Dermis blood vessel endothelial cell (primary cell): ENCODE data around the gene FBXO3. TPM values are rescaled to one million over a fixed set of nuclear protein-coding genes. Genes with fewer than 3 reads are reported as not detected.
"Not testable (repeated sequence)": the region's sequence is repeated elsewhere in the genome, so short reads cannot be mapped to it uniquely, and the experiment has no call there.

Experiments used
- DNase-seq: peaks from one replicate; pipeline ENCODE4 v3.0.0; 2010
- total RNA-seq: library from RNA; depleted of rRNA; stranded (reverse); fragments of >200 nt; gene quantifications from 2 replicates; pipeline ENCODE4 v1.2.3, GENCODE V29; 2014

FBXO3 gene
- total RNA-seq, 1 donor from 2014 or later = 50.5 TPM

DNA sequence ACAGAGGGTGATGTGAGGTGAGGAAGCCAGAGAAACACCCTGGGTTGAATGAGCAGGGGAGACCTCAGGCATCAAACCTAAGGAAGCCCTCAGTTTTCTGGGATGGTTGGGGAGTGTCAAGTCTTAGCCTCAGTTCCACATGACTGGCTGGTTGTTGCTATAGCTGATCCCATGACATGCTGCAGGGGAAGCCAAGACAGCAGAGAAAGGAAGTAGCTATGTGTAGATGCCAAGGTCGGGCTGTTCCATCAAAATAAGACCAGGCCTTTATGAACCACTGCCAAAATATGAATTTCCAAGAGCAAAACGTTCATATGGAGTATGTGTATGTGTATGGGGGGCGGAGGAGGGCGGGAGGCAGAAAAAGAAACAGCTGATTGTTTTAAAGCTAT lies 49.7 kb downstream of the FBXO3 start:
- peak; percentile 94 for DNase-seq

DNA sequence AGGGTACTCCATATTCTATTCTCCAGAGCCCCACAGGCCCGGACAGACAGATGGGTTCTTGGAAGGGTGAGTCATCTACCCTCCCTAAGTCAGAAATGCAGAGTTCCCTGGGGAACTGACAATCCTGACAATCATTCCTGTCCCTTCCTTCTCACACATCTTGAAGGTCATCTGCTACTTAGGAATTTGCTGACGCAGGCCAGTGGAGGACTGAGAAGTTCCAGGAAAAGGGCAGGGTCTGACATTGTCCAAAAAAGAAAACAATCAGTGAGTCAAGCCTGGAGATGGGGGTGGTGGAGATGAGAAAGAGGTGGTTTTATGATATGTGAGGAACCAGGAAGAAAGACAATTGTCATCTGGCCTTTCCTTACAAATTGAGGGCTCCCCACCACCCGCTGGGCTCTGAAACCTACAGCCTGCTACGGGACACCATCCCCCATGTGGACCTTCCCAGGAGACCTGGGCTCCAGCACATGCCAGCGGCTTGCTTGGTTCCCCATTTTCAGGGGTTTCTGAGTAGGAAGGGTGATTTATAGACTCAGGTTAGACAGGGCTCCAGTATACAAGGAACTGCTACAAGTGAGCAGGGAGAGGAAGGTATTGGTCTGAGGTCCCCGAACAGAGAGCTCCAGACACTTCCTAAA lies 51.0 kb downstream of the FBXO3 start:
- DNase-seq = peak; percentile 98

DNA sequence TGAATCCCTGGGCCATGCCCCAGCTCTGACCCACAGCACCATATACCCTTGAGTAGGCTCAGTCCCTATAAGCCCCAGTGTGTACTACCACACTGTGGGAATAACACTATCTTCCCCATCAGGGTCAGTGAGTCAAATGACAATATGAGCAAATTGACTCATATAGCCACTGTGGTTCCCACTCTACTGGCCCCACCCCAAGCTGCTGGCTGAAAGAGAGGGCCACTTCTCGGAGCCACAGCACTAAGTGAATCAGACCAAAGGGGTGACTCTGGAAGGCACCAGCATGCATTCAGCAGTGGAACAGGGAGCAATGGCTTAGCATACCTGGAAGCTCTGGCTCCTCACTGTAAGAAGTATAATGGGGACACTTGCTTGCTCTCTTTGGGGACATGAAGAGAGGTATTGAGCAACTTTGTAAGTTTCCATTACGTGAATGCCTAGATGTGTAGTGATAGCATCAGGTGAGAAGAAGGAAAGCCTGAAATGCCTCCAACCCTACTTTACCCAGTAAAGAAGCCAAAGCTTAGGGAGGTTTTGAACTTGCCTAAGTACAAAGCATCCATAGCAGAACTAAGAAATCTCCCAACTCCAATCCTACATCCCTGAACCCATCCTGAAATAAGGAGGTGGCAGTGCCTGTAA lies 51.6 kb downstream of the FBXO3 start:
- DNase-seq = peak; percentile 57

DNA sequence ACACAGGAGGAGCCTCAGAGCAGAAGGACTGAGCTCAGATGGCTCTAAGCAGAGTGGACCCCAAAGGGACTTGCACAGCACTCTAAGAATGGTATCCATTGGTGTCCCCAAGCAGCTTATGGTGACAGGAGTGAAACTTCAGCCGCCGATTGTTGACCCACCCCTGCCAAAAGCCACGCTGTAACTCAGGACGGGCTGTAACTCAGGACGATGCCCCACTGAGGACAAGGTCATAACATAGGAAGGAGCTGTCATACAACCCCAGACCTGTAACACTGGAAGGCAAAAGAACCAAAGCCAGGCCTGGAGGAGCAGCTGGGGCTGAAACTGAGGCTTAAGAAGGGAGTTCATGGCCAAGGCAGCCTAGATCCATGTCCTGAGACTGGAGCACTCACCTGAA lies 52.3 kb downstream of the FBXO3 start:
- DNase-seq = no peak

DNA sequence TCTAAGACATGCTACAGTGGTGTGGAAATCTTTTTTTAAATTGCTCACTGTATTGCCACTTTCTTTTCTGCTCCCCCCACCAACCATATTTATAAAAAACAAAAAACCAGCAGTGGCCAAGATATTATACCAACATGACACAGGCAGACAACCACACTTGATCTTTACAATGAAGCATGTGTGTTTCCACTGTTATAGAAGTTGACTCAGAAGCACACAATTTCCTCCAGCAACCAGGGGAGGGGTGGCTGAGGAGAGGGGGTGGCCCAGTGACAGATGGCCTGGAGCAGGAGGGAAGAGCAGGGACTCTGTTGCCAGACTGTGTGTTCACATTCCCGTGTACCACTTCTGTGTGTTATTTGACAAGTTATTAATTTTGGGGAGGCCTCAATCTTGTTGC lies 52.9 kb downstream of the FBXO3 start:
- peak; percentile 88 for DNase-seq

DNA sequence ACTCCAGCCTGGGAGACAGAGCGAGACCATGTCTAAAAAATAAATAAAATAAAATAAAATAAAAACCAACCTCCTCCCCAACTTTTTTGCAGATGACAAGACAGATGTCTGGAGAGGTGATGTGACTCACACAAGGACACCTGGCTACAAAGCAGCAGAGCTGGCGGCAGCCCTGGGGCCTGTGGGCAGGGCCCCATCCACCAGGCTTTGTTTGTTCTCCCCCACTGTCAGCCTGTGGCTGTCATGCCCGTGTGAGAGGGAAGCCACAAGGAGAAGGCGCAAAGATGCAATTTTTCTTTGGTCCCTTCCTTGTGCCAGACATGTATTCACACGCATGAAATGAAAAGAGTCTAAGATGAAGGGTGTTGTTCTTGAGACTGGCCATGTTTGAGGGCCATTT lies 54.7 kb downstream of the FBXO3 start:
- DNase-seq = no peak

DNA sequence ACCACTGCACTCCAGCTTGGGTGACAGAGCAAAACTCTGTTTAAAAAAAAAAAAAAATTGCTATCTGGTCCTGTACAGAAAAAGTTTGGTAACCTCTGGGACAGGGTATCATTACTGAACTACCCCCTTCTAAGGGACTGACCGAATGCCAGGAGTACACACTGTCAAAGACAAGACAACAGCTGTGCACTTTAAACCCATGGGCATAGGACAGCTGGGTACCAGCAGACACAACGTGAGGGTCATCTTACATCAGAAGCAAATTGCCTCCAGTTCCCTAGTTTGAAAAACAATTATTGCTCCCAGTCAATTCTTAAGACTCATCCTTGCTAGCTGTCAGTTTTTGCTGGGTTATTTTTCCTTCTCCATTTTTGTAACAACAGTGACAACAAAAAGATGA lies 55.9 kb downstream of the FBXO3 start:
- no peak for DNase-seq

DNA sequence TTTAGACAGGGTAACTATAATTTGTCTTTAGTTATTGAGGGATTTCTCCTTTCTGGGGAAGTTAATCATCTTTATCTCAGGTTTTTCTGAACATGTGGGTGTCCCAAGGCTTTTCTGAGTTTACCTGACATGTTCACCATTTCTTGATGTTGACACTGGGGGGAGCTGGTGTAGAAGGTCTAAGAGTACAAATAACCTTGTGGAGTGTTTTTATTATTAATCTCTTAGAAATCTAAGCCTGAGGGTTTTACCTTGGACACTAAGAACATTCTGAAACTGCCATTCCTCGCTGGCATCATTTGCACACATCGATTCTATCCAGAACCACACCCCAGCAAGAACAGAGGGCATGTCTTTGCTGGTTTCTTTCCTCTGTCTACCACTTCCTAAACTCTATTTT lies 58.1 kb downstream of the FBXO3 start:
- DNase-seq = peak; percentile 77

DNA sequence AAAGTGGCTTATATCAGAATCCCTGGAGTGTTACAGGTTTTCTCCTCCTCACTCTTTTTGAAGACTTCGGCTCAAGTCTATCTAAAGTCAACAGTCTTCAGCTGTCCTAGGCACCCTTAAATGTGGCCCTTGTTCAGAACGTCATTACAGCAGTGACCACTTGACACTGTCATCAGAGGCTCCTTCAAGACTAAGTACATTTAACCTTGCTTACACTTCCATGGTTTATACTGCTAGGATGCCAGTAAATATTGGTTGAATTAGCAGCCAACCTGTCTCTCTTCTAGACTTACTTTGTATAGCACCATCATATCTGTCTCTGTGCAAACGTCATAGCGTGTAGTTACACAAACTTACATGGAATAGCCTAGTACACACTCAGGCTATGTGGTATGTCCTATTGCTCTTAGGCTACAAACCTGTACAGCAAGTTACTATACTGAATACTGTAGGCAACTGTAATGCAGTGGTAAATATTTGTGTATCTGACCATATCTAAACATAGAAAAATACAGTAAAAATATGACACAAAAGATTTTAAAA lies 60.4 kb downstream of the FBXO3 start:
- DNase-seq = no peak

DNA sequence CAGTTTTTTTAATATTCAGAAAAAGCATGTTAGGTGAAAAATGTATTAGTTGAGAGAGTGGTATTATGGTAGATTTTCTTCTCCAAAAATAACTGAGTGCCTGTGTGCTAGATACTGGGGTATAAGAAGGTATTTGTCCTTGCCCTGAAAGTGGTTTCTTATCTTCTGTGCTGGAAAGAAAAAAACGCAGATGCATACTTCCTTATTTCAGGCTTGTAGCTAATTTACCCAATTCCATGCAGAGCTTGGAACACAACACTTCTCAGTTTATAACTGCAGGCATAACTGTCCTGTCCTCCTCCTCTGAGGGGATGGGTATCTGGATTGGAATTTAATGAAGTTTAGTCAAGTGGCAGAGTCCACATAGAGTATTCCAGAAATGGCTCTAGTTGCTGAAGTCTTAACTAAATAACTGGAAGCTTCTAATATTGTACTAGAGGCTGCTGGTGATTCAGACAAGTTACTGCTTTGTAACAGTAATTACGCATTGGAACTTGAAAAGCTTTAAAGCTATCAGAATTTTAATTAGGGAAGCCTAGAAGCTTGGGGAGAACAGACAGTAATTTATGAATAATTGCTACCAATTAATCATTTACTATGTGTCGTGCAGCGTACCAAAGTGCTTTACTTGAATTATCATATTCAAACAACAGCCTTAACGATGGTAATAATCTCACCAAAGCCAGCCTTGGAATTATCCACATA lies 61.0 kb downstream of the FBXO3 start:
- no peak for DNase-seq

DNA sequence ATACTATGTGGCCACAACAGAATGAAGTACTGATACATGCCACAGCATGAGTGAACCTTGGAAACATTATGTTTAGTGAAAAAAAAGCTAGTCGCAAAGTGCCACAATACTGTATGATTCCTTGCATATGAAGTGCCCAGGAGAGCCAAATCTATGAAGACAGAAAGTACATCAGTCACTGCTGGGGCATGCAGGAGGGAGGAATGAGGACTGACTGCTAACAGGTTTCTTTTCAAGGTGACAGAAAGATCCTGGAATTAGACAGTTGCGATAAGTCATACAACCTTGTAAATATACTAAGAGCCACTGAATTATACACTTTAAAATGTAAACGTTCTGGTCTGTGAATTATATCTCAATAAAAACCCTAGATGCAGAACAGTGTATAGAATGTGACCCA lies 61.9 kb downstream of the FBXO3 start:
- no peak for DNase-seq

DNA sequence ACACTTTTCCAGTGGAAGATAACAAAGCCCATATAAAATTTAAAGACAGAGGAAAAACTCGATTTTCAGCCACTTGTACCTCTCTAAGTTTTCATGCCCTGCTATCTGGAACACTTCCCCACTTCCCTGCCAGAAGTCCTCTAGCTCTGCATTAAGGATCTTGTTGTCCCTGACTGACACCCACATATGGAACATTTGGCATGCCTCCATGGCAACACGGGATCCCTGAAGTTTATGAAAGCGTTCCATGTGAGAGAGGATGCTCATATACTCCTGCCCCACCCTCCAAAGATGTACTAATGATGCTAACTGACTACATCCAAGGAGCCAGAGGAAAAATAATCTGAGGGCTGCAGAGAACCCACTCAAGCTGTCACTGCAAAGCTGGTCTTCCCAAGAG lies 64.9 kb downstream of the FBXO3 start:
- no peak for DNase-seq

DNA sequence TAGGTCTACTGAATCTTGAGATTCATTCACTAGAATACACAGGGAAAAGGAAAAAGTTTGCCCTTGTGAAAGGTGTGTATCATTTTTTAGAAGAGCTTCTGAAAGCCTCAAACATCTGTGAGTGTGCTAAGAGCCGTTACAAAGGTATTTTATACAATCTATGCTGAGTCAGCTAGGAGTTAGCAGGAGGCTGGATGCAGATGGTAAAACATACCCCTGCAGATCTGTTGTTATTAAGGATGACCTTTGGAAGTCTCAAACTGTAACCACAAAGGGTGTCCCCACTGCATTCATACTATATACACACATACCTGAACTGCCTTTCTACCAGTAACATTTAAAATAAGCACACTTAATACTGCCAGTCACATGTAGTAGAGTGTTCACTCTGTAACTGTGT lies 65.3 kb downstream of the FBXO3 start:
- no peak for DNase-seq

DNA sequence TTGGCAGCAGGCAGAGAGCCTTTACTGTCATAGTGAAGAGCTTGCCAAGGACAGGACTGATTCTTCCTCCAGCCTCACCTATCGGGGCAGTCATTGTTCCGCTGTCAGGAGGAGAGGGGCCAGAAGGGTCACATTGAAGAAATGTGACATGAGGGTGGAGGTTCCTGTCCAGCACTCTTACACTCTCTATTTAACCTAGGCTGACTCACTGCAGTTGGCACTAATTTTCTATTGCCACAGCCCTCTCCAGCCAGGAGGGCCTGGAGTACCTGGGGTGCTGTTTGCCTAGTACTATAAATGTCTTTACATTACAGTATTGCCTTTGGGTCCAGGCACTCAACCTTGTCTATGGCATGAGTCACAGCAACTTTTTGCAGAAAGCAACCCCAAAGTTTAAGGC lies 66.5 kb downstream of the FBXO3 start:
- DNase-seq = not testable (repeated sequence)

DNA sequence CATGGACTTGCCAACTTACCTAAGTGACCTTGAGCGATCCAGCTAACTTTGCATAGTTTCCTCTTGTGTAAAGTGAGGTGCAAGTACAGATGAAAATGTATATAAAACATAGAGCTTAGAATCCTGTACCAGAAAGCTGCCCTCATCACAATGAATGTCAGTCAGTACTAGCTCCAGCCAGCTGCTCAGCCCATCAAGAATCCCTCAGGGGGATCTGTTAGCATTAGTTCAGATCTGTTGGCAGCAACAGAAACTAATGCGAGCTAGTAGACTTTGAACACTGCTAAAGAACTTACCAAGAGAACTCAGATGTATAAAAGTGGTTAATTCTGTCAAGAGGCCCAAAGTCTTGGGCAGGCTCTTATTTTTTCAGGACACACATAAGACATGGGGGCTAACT lies 67.4 kb downstream of the FBXO3 start:
- no peak for DNase-seq

DNA sequence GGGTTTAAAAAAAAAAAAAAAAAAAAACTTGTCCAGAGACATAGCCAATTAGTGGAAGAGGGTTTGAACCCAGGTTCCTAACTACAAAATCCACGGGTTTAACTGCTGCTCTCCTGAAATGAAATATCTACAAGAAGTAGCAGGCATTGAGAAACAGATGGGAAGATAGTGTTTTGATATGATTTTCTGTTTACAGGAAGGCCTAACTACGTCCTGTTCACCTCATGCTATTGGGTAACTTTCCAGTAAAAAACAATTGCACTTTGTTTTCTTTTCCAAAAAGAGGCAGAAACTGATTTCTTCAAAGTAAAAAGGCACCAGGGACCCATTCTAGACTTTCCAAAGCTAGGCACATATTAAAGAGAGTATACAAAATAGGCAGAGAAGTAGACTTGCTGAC lies 67.8 kb downstream of the FBXO3 start:
- DNase-seq = no peak

DNA sequence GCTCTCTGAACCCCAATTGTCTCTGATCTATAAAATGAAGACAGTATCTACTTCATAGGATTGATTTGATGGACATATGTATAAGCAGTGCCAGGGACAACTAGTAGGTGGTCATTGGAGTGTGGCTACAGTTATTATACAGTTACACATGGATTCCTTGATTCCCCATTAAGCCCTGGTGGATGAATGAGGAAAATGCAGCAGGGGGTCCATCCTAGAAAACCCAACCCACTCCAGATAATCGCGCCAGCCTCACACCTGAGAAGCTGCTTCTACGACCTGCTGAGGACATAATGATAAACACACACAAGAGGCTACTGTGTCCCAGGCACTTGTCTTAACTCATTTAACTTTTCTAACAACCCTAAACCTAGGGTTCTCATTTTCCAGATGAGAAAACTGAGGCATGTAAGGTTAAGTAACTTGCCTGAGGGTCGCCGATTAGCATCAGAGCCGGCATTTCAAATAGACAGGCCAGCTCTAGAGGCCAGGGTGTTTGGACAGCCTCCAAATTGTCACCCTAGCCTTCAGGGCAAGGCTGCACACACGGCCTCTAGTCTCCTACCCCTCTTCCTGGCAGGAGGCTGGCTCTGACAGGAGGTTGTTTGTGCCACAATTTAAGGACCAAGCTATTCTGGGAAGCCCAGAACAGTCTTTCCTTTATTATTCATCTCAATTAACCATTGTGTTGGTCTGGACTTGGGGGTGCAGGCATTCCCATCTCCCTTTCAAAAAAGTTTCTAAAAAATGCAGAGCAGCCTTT lies 69.9 kb downstream of the FBXO3 start:
- DNase-seq = peak; percentile 56

DNA sequence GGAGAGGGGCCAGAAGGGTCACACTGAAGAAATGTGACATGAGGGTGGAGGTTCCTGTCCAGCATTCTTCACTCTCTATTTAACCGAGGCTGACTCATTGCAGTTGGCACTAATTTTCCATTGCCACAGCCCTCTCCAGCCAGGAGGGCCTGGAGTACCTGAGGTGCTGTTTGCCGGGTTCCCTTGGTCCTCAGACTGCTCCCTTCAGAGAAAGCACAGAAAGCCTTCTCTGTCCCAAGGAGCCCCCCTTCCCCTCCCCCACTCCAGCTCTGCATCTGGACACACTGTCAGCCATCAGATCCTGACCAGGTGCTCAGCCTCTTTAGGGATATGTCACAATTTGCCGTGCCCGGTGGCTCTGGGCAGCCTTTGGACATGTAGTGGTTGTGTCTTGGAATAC lies 70.5 kb downstream of the FBXO3 start:
- peak; percentile 84 for DNase-seq

DNA sequence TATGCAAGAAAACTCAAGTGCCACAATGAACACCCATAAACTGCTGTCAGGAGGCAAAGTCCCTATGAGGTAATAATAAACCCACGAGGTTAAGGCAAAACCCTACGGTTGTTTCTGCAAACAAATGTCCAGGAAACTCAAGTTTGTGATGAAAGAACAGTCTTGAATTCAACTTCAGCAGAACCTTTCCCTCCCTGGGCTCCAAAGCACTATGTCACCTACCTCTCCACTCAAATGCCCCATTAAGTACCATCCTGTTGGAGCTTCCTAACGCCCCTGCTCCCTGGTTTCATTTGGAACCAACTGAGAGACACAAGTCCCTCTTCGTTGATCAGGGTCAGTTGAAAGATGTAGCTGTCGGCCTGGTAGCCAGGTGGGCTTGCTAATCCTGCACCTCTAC lies 71.1 kb downstream of the FBXO3 start:
- peak; percentile 54 for DNase-seq

DNA sequence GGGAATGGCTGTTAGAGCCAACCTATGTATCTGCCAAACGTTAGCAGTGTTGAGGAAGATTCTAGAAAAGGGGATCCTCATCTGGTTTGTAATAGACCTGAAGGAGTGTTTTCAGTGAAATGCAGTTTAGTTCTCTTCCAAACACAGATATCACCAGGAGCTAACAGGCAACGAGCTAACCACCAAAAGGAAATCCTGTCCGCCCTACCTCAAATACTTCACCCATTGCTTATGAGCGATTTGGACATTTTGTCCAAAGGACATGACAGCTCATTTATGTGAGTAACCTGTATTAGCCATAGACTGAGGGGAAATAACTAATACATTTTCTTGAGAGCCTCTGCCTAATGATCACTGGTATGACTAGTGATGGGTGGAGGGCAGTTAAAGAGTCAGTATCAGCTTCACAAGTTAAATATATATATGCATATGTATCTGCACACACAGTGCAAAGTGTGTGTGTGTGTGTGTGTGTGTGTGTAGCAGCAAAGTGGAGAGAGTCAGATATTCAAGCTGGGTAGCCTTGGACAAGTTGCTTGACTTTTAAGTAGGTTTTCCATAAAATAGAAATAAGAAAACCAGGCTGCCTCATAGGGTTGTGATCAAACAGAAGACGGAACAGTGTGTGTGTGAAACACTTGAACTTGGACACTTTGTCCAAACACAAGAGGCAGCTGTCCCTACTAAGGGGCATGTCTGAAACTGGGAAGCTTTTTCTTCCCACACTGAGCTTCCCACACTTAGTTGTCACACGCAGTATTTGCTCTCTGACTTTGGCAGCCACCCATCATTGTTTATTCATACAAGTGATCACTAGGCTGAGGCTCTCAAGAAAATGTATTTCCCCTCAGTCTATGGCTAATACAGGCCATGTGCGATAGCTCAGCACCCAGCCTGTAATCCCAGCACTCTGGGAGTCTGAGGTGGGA lies 72.8 kb downstream of the FBXO3 start:
- DNase-seq = peak; percentile 96

DNA sequence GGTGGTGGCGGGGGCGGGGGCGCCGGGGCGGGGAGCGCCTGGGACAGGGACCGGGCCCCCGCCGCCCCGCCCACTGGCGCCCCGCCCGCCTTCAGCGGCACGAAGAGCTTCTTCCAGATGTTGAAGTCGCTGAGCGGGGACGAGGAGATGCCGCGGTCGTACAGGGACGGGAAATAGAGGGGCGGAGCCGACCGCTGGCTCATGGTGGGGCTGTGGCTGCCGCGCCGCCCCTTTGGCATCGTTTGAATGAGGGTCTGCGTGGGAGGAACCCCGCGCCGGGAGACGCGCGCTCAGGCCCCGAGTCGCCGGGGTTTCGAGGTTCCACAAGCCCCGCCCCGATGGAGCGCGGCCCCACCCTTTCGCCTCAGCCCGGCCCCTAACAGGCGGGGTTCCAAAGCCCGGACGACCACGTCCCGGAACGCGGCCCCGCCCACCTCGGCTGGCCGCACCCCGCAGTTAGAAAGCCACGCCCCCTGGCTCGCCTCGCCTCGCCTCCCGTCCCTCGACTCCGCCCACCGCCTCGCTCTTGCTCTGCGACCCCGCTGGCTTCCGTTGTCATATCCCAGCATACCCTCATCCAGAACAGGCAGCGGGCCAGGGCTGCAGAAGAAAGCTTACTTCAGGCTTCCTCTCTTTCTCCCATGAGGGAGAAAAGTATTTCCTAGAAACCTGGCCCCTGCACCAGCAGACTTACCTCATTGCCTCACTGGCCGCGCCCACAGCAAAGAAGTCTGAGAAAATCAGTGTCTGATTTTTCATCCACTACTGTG lies 73.6 kb downstream of the FBXO3 start, which contains the start of gene C11orf91:
Gene C11orf91, minus strand, starts transcription at position 325 of the 770 bp plus-strand sequence. Its CDS starts 86 bp downstream, at position 239.
- DNase-seq = peak; percentile 99
